HuH-7 (cell line): ENCODE measurements around the gene MT1A.
"Not testable (repeated sequence)": the region's sequence is repeated elsewhere in the genome, so short reads cannot be mapped to it uniquely, and the experiment has no call there.

Experiments
- DNase-seq: peaks from one replicate; pipeline ENCODE4 v3.0.0; 2011; ENCODE audit warnings: low spot score

Gene MT1A

DNA sequence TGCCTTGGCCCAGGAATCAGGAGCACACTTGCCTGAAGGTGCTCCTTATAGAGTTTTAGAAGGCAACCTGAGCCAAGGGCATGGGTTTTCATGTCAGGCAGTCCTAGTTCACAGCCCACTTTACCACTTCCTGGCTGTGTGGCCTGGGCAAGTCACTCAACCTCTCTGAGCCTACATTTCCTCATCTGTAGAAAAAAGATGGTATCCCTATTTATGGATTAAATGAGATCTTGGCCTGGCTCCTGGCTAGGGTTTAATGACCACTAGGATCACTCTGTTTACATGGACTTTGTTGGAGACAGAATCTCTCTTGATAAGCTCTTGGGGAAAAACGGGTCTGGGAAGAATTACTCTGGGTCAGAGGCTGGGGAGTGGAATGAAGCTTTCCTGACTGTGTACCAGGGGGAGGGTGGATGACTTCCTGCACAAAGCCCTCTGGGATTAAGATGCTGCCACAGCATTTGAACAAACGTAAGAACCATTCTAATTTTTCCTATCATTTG, 27.8 kb upstream of the MT1A start:
- DNase-seq, result no peak

DNA sequence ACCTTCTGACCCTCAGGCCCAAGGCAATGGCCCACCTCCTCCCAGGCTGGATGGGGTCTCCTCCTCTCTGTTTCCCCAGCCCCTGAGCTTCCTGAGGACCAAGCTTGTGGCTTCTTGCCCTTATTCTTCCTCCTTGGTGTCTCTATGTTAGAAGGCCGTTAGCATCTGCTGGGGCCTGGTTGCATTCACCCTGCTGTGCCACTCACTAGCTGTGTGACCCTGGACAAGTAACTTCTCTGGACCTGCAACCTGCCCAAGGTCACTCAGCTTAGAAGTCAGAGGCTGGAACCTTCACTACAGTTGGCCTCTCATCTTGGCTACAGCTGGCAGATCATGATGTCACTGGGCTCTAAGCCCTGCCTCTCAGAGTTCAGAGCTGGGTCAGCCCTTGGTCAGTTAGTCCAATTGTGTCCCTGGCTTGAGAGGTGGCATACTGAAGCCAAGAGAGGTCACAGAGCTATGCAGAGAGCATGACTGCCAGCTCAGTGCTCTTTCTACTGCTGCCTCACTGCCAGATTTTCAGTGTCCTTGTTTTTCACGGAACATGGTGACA, 27.1 kb upstream of the MT1A start:
- no peak for DNase-seq

DNA sequence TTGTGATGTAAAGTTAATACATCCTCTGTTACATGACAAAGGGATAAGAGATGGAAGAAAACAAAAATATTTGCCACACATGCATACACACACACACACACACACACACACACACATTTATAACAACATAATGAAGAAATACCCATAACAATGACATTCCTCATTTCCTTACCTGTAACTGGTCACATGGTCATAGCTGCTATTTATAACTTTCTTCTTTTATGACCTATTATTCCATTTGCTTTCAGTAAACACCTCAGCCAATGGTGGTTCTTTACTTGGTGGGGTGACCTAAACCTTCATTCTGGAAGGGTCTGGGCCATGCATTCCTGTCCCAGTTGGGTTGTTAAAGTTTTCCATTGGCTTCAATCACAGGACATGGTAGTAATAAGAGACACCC, 24.8 kb upstream of the MT1A start:
- DNase-seq, result no peak

DNA sequence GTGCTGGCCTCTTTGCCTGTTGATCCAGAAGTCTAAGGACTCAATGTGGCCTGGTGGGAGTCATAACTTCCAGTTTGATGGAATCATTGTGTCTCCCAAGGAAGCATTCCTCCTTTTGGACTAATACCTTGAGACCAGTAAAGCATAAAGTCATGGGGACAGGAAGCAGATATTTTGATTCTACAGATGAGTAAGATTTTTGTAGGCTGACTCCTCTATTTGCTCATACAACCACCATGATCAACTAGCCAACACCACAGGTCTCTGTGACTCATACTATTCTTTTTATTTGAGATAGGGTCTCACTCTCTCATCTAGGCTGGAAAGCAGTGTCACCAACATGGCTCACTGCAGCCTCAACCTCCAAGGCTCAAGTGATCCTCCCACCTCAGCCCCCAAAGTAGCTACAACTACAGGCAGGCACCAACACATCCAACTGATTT, 23.9 kb upstream of the MT1A start:
- no peak for DNase-seq

DNA sequence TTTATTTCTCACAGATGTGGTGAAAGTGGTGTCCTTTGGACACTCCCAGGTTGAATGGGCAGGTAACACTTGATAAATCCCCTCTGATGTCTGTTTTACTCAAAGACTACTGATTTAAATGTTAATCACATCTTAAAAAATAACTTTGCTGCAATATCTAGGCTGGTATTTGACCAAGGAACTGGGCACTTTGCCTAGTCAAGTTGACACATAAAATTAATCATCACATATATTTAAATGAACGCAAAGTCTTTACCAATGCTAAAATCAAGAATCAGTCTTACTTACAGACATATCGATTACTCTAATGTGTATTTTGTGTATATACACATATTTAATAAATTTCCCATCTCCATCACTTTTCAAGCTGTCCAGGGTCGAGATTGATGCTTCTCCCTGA, 23.1 kb upstream of the MT1A start:
- DNase-seq, result no peak

DNA sequence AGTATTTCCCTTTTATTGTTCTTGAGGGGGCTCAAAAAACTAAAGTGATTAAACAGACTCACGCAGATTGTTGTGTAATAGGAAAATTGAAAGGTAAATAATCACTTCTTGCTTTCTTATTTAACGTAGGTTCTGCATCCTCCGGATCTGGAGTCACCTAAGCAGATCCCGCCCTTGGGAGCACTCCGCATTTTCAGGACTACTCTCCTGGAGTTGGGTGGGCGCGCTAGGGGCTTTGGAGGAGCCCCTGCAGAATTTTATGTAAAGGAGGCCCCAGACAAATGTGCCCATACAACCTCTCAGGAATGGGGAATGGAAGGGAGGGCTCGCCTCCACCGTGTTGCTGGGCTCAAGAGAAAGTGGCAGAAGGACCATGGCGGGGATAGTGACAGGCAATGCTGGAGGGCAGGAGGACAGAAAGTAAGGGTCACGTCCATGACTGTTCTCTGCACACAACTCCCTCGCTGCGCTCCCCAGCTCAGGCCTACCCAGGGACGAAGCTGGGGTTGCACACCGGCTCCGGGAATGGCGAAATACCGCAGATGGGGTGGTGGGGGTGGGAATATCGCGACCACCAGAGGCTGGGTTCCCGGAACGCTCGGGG, 21.8 kb upstream of the MT1A start:
- DNase-seq, result no peak

DNA sequence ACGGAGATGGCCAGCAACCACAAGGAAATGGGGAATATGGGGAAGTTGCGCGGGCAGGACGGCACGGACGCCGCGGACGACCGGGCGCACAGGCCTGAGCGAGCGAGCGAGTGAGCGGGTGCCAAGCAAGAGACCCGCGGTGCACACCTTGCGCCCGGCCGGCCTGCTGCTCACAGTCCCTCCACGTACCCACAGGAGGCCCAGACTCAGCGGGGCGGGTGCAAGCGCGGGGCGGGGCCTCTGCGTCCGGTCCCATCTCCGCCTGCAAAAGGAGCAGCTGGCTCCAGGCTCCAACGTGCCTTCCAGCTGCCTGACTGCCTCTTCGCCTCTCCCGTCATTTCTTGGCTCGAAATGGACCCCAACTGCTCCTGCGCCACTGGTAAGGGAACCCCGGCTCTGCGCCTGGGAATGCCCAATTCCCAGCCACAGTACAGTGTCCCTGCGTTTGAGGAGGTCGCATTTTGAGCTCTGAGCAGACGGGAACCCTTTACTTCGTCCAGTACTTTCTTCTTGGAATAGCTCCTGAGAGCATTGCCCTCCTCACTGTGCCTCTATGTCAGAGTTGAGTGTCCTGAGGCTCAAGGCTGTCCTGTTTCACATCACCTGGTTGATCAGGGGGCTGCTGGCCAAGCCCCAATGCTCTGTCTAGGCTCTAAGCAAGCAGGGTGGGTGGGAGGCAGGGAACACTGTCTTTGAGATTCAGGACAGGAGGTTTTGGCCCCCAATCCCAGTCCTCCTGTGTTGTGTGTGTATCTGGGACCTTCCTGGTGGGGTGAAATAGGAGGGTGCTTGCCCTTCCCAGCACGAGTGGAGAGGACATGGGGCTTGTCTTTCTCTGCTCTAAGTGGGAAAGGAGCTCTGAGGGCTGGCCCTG, 21.0 kb upstream of the MT1A start:
- no peak for DNase-seq

DNA sequence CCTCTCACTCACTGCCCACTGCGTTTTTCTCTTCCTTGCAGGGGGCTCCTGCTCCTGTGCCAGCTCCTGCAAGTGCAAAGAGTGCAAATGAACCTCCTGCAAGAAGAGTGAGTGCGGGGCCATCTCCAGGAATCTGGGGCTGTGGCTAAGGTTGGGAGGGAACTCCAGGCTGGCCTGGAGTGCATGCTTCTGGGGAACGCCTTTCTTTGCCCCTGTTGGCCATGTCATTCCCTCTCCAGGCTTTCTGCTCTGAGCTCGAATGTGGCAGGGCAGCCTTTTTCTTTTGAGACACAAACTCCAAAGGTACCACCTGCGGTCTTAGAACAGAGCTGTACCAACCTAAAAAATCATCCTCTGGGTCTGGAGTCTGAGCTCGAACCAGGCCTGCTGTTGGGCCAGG, 20.3 kb upstream of the MT1A start:
- DNase-seq, result no peak

DNA sequence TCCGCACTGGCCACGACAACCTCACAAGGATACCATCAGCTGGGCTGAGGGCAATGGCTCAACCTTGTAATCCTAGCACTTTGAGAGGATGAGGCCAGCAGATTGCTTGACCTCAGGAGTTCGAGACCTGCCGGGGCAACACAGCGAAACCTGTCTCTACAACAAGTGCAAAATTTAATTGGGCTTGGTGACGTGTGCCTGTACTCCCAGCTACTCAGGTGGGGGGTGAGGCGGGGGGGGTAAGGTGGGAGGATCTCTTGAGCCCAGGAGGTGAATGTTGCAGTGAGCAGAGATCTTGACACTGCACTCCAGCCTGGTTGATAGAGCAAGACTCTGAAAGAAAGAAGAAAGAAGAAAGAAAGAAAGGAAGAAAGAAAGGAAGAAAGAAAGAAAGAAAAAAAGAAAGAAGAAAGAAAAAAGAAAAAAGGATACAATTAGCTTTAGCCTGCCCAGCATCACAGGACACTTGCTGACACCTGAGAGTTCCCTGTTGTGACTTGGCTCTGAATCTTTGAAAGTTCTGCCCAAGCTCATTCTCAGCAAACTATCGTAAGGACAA, 18.0 kb upstream of the MT1A start:
- no peak for DNase-seq

DNA sequence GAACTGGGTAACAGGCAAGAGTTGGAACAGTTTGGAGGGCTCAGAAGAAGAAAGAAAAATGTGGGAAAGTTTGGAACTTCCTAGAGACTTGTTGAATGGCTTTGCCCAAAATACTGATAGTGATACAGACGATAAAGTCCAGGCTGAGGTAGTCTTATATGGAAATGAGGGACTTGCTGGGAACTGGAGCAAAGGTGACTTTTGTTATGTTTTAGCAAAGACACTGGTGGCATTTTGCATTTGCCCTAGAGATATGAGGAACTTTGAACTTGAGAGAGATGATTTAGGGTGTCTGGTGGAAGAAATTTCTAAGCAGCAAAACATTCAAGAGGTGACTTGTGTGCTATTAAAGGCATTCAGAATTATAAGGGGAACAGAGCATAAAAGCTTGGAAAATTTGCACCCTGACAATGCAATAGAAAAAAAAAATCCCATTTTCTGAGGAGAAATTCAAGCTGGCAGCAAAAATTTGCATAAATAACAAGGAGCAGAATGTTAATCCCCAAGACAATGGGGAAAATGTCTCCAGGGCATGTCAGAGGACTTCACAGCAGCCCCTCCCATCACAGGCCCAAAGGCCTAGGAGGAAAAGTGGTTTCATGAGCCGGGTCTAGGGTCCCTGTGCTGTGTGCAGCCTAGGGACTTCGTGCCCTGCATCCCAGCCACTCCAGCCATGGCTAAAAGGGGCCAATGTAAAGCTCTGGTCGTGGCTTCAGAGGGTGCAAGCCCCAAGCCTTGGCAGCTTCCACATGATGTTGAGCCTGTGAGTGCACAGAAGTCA, 16.6 kb upstream of the MT1A start:
- DNase-seq, result not testable (repeated sequence)

DNA sequence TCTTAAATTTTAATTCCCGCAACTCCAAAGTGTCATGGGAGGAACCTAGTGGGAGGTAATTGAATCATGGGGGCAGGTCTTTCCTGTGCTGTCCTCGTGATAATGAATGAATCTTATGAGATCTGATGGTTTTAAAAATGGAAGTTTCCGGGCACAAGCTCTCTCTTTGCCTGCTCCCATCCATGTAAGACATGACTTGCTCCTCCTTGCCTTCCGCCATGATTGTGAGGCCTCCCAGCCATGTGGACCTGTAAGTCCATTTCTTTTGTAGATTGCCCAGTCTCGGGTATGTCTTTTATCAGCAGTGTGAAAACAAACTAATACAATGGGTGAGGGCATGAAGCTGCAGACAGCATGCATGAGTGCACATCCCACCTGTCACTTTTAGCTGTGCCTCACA, 15.3 kb upstream of the MT1A start:
- not testable (repeated sequence) for DNase-seq

DNA sequence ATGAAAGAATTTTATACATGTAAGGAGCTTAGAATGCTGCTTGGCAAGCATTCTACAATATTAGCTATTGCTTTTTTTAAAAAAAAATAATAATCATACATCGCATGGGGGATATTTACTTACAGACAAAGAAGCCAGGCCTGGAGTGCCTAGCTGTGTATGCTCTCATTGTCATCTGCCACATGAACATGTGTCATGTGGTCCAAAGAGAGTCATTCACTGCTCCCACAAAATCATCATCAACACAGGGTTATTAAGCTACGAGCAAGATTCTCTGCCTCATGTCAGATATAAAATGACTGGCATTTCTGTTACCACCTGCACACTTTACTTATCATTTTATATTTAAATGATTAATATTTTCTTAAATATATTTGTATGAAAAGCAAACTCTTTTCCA, 14.8 kb upstream of the MT1A start:
- no peak for DNase-seq

DNA sequence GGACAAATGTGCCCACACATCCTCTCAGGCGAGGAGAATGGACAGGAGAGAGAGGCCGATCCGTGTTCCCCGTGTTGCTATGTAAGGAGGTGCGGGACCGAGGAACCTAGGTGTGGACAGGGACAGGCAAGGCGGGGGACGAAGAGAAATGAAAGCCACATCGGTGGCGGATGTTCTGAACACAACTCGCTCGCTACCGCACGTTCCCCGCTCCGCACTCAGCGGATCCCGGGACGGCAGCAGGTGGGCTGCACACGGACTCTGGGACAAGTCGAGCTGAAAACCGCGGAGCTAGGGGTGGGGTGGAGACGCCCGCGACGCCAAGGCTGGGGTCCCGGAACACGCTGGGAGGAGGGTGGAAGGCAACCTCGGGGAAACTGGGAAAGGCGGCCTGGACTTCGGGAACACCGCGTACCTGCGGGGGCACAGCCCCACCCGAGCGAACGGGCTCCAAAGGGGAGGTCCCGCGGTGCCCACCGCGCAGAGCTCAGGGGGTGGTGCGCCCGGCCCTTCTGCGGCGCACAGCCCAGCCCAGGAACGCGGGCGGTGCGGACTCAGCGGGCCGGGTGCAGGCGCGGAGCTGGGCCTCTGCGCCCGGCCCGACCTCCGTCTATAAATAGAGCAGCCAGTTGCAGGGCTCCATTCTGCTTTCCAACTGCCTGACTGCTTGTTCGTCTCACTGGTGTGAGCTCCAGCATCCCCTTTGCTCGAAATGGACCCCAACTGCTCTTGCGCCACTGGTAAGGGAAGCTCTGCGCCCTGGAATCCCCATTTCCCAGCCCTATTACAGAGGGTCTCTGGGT, 13.1 kb upstream of the MT1A start, which contains the start of gene MT1E:
TSS of gene MT1E (plus strand) at position 642 of the 803 bp plus-strand sequence. CDS start at position 713, 71 bp downstream.
- peak; percentile 55 for DNase-seq

DNA sequence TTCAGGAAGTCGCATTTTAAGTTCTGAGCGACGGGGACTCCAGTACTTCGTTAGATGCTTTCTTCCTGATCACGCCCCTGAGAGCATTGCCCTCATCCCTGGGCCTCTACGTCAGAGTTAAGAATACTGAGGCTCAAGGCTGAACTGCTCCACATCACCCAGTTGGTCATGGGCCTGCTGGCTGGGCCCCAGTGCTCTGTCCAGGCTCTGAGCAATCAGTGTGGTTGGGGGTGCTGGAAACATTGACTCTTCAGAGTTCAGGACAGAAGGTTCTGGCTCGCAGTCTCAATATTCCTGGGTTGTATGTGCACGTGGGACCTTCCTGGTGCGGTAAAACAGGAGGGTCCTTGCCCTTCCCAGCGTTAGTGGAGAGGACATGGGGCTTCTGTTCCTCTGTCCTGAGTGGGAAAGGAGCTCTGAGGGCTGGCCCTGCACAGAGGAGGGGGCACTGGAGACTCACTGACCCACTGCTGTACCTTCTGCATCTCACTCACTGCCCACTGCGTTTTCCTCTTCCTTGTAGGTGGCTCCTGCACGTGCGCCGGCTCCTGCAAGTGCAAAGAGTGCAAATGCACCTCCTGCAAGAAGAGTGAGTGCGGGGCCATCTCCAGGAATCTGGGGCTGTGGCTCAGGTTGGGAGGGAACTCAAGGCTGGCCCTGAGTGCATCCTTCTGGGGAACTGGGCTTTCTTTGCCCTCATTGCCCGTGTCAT, 12.4 kb upstream of the MT1A start:
- no peak for DNase-seq

DNA sequence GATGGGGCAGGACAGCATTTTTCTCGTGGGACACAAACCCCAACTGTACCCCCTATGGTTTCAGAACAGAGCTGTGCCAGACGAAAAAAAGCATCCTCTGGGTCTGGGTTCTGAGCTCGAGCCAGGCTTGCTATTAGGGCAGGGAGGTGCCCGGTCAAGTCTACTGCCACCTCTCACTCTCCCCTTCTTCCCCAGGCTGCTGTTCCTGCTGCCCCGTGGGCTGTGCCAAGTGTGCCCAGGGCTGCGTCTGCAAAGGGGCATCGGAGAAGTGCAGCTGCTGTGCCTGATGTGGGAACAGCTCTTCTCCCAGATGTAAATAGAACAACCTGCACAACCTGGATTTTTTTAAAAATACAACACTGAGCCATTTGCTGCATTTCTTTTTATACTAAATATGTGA, 11.8 kb upstream of the MT1A start:
- no peak for DNase-seq

DNA sequence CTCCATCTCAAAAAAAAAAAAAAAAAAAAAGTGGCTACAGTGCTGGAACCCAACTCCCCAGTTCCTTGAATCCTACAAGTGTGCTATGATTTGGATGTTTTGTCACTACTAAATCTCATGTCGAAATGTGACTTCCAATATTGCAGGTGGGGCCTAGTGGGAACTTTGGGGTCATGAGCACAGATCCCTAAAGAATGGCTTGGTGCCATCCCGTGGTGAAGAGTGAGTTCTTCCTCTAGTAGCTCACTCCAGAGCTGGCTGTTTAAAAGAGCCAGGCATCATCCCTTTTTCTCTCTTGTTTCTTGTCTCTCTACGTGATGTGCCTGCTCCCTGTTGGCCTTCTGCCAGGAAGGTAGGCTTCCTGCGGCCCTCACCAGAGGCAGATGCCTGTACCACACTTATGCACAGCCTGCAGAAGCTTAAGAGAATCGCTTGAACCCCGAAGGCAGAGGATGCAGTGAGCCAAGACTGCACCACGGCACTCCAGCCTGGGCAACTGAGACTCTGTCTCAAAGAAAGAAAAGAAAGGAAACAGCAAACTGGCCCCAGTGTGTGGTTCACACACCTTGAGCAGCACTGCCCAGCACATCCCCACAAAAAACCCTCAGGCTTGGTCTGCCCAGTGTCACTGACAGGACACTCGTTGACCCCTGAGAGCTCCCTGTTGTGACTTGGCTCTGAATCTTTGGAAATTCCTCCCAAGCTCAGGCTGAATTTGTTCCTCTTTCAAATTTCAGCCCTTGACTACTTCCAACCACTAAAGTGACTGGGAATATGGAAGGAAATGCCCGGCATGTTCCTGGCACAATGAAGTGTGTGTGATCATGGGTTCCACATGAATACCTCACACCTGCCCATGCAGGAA, 9.7 kb upstream of the MT1A start:
- no peak for DNase-seq

DNA sequence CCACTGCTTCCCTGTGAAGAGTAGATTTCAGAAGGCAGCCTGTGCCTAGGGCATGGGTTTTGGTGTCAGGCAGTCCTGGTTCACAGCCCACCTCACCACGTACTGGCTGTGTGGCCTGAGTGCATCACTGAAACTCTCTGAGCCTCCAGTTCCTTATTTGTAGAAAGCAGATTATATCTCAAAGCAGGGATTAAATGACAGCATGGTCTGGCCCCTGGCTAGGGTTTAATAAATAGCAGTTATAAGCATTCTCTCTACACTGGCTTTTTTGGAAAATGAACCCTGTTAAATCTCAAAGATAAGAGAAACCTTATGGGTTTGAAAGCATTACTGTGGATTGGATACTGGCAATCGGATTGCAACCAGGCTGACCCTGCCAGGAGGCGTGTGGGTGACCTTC, 8.9 kb upstream of the MT1A start:
- no peak for DNase-seq

DNA sequence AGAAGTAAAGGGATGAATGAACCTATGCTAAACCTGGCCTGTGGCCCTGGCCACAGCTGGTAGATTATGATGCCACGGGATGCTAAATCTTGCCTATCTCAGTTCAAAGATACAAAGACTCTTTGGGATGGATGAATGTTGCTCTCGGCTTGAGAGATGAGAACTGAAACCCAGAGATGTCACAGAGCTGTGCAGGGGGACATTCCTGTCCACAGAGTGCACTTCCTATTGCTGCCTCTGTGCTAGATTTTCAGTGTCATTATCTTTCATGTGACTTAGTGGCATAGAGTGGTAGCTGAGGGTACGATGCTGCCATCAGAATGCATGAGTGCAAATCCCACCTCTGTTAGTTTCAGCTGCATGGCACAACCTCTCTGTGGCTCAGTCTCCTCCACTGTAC, 8.3 kb upstream of the MT1A start:
- DNase-seq, result no peak

DNA sequence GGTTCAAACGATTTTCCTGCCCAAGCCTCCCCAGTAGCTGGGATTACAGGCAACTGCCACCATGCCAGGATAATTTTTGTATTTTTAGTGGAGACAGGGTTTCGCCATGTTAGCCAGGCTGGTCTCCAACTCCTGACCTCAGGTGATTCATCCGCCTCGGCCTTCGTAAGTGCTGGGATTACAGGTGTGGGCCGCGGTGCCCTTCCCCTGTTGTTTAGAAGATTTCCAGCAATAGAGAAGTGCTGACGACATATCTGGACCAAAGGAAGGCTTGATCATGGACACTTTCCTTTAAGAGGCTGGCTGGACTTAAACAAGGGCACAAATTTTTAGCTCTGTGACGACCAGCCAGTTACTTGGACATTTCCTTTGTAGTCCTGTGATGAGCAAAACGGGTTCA, 7.3 kb upstream of the MT1A start:
- DNase-seq, result no peak

DNA sequence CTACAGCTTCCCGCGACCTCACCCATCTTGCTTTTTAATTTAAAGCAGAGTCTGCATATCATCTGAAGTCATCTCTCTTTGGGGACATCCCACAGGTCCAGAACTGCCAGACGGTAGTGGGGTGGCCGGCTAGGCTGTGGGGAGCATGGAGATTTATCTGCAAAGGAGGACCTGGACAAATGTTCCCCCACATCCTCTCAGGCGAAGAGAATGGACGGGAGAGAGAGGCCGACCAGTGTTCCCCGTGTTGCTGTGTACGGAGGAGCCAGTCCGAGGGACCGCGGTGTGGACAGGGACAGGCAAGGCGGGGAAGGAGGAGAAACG, 6.7 kb upstream of the MT1A start:
- DNase-seq, result no peak
